Measurements from ENCODE around the gene INPP5E.

GRCh38 chr9:136407911-136408310, 31.7 kb downstream of the INPP5E start:
- TF ChIP-seq CTCF (IDR thresholded peaks at IDR 0.05) (no peak), POLR2A (IDR thresholded peaks at IDR 0.05) (no peak)
